PC-3 (cell line): ENCODE measurements around the gene ZNF574. TPM values are rescaled to one million over a fixed set of nuclear protein-coding genes. Genes with fewer than 3 reads are reported as not detected.

Experiments
- ATAC-seq: fragments of 200-7000 bp; cut with Tn5 transposase; 2 replicates; pipeline ENCODE4 v1.9.1; 2020; ENCODE audit warnings: mild to moderate bottlenecking, moderate library complexity
- BruUV-seq: library from RNA; stranded (reverse); fragments of 400-500 nt; replicated peaks from 2 replicates; lab custom pipeline; 2021; lab: Mats Ljungman, UMichigan
- CTCF ChIA-PET: fragments of 300-600 bp; sonication (Branson Sonifier 250); formaldehyde crosslinking; loops from one replicate; lab custom pipeline; 2022; ENCODE audit warnings: antibody characterized with exemption; lab: Charles Lee
- POLR2A ChIA-PET: fragments of 300-600 bp; sonication (Branson Sonifier 250); formaldehyde crosslinking; loops from one replicate; lab custom pipeline; 2022; ENCODE audit warnings: antibody characterized with exemption; ENCODE audit not compliant: unreplicated experiment; lab: Charles Lee
- DNase-seq: peaks from one replicate; pipeline ENCODE4 v3.0.0-alpha.2; 2015
- H2AFZ ChIP-seq: fragments of 300-600 bp; sonication (generic); 2 replicates; pipeline ENCODE4 v1.6.0; 2016; ENCODE audit warnings: antibody characterized with exemption, low read length
- H3F3A ChIP-seq: fragments of 300-600 bp; sonication (generic); one replicate; pipeline ENCODE4 v1.6.0; 2017; ENCODE audit warnings: antibody characterized with exemption, low read length, control low read depth, mild to moderate bottlenecking; ENCODE audit not compliant: unreplicated experiment
- H3K27ac ChIP-seq: fragments of 300-600 bp; sonication (generic); 2 replicates; pipeline ENCODE4 v1.5.1; 2016; ENCODE audit warnings: mild to moderate bottlenecking, low read length
- H3K27me3 ChIP-seq: fragments of 300-600 bp; sonication (generic); 2 replicates; pipeline ENCODE4 v1.6.1; 2016; ENCODE audit warnings: low read length, mixed read lengths
- H3K36me3 ChIP-seq: fragments of 300-600 bp; sonication (generic); 2 replicates; pipeline ENCODE4 v1.6.1; 2016; ENCODE audit warnings: low read depth, mixed run types, low read length, mixed read lengths
- H3K4me1 ChIP-seq: fragments of 300-600 bp; sonication (generic); 2 replicates; pipeline ENCODE4 v1.5.1; 2016; ENCODE audit warnings: low read length; ENCODE audit not compliant: insufficient read depth
- H3K4me2 ChIP-seq: fragments of 300-600 bp; sonication (generic); 2 replicates; pipeline ENCODE4 v1.6.0; 2016; ENCODE audit warnings: low read length
- H3K4me3 ChIP-seq: fragments of 300-600 bp; sonication (generic); 2 replicates; pipeline ENCODE4 v1.5.1; 2016; ENCODE audit warnings: mild to moderate bottlenecking, low read length, mixed read lengths
- H3K79me2 ChIP-seq: fragments of 300-600 bp; sonication (generic); 2 replicates; pipeline ENCODE4 v1.6.1; 2017; ENCODE audit warnings: low read length, mixed read lengths
- H3K9ac ChIP-seq: fragments of 300-600 bp; sonication (generic); 2 replicates; pipeline ENCODE4 v1.6.0; 2016; ENCODE audit warnings: mild to moderate bottlenecking, low read length
- H3K9me2 ChIP-seq: fragments of 300-600 bp; sonication (generic); replicated peaks from 2 replicates; pipeline ENCODE4 v1.6.1; 2016; ENCODE audit warnings: mixed run types, low read length, mixed read lengths
- H3K9me3 ChIP-seq: fragments of 300-600 bp; sonication (generic); 2 replicates; pipeline ENCODE4 v1.6.1; 2016; ENCODE audit warnings: low read length, mixed read lengths
- H4K20me1 ChIP-seq: fragments of 300-600 bp; sonication (generic); 2 replicates; pipeline ENCODE4 v1.6.1; 2016; ENCODE audit warnings: low read length, mixed read lengths
- CTCF ChIP-seq: fragments of 300-600 bp; sonication (generic); conservative IDR thresholded peaks from 2 replicates; pipeline ENCODE4 v1.5.1; 2017; ENCODE audit warnings: antibody characterized with exemption, low read depth, mild to moderate bottlenecking, low read length
- EZH2 ChIP-seq: fragments of 300-600 bp; sonication (generic); IDR thresholded peaks from one replicate; pipeline ENCODE4 v1.6.1; 2017; ENCODE audit warnings: antibody characterized with exemption, mild to moderate bottlenecking, low read length; ENCODE audit not compliant: unreplicated experiment
- EZH2phosphoT487 ChIP-seq: fragments of 300-600 bp; sonication (generic); IDR thresholded peaks from 2 replicates; pipeline ENCODE4 v1.6.1; 2018; ENCODE audit warnings: mild to moderate bottlenecking, antibody characterized with exemption, low read length, borderline replicate concordance
- intact Hi-C: fragments of 100-400 bp; cut with micrococcal nuclease; formaldehyde crosslinking; loops from 2 replicates; pipeline ENCODE4 v1.9.0; 2023
- total RNA-seq: library from RNA; depleted of rRNA; stranded (reverse); fragments of >200 nt; gene quantifications from 2 replicates; pipeline ENCODE4 v1.2.3, GENCODE V29; 2014

ZNF574 gene
- total RNA-seq, 1 experiment from 2014 or later: 14.4 TPM

GRCh38 chr19:42078538-42079275 lies 2.7 kb downstream of the ZNF574 start:
- H3K79me2 ChIP-seq: peaks cover 55% of the 10 kb centered on the region
- ChIA-PET POLR2A (no interaction called here), CTCF (no interaction called here)
- H2AFZ ChIP-seq: no peak overlapping the region
- H3K4me2 ChIP-seq: no peak overlapping the region
- peaks cover 24% of the 10 kb centered on the region for H3K4me1 ChIP-seq
- peaks cover 32% of the 10 kb centered on the region for H4K20me1 ChIP-seq
- no peak overlapping the region for H3K4me3 ChIP-seq
- H3K27ac ChIP-seq: no peak overlapping the region
- intact Hi-C loops: no loop called here
- no peaks in the 10 kb centered on the region for H3K9me2 ChIP-seq
- peaks cover 16% of the 10 kb centered on the region; the same call in 1 of the 2 replicates for H3K36me3 ChIP-seq
- no peak for TF ChIP-seq CTCF
- TF ChIP-seq EZH2phosphoT487: no peak
- TF ChIP-seq EZH2: no peak
- no peak for ATAC-seq
- no peaks in the 10 kb centered on the region for H3F3A ChIP-seq
- H3K9me3 ChIP-seq: no peaks in the 10 kb centered on the region
- no peak overlapping the region for H3K9ac ChIP-seq
- TSS peak; percentile 21 for BruUV-seq
- no peaks in the 10 kb centered on the region for H3K27me3 ChIP-seq
- DNase-seq: no peak

- intact Hi-C loops: no loop called here
- no peaks in the 10 kb centered on the region for H3K9me3 ChIP-seq
- no peak for ATAC-seq
- H3K36me3 ChIP-seq: peaks cover 16% of the 10 kb centered on the region; the same call in 1 of the 2 replicates
- no peak overlapping the region for H2AFZ ChIP-seq
- H3K27me3 ChIP-seq: no peaks in the 10 kb centered on the region
- POLR2A ChIA-PET: no interaction called here
- peaks cover 32% of the 10 kb centered on the region for H4K20me1 ChIP-seq
- no peak for DNase-seq
- H3F3A ChIP-seq: no peaks in the 10 kb centered on the region
- H3K4me1 ChIP-seq: peaks cover 24% of the 10 kb centered on the region
- H3K4me2 ChIP-seq: no peak overlapping the region
- no peak for TF ChIP-seq EZH2
- TF ChIP-seq EZH2phosphoT487: no peak
- TF ChIP-seq CTCF: no peak
- H3K9ac ChIP-seq: no peak overlapping the region
- no peak overlapping the region for H3K27ac ChIP-seq
- BruUV-seq: no TSS peak
- H3K4me3 ChIP-seq: no peak overlapping the region
- H3K9me2 ChIP-seq: no peaks in the 10 kb centered on the region
- CTCF ChIA-PET: no interaction called here
- H3K79me2 ChIP-seq: peaks cover 55% of the 10 kb centered on the region
Measured at GRCh38 chr19:42079276-42079669, 3.3 kb downstream of the ZNF574 start.
